Breast epithelium (tissue), 4 donors: ENCODE measurements around the gene CDKN1A. TPM values are rescaled to one million over a fixed set of nuclear protein-coding genes. Genes with fewer than 3 reads are reported as not detected.
A peak's percentile ranks its signal among the peaks of the same experiment; 100 is the strongest.

ENCODE experiments used
- DNase-seq, 2 donors: peaks; one replicate each; pipeline ENCODE4 v3.0.0-alpha.2; 2019; ENCODE audit warnings: low spot score in 2 of 2
- H3K27ac ChIP-seq, 2 donors: fragments of 200-600 bp; sonication (generic) in 1 of 2; one replicate each; pipeline ENCODE4 v1.5.1; 2016 to 2019; ENCODE audit warnings: mild to moderate bottlenecking in 1 of 2
- H3K27me3 ChIP-seq, 2 donors: fragments of 200-600 bp; sonication (generic) in 1 of 2; one replicate each; pipeline versions ENCODE4 v1.5.1 to v1.6.0; 2017 to 2019; ENCODE audit warnings: control low read depth in 1 of 2, mild to moderate bottlenecking in 1 of 2
- H3K36me3 ChIP-seq: fragments of 200-600 bp; one replicate; pipeline ENCODE4 v1.5.1; 2019
- H3K4me1 ChIP-seq, 2 donors: fragments of 200-600 bp; sonication (generic); one replicate each; pipeline ENCODE4 v1.5.1; 2016 to 2019; ENCODE audit warnings: control low read depth in 1 of 2
- H3K4me3 ChIP-seq, 3 donors: fragments of 200-600 bp; sonication (generic); 1 replicate in 2 of 3; 2 replicates in 1 of 3; pipeline ENCODE4 v1.5.1; 2016 to 2019; ENCODE audit warnings: mild to moderate bottlenecking in 3 of 3, moderate library complexity in 2 of 3
- H3K9me3 ChIP-seq, 2 donors: fragments of 200-600 bp; sonication (generic) in 1 of 2; one replicate each; pipeline ENCODE4 v1.5.1; 2016 to 2019; ENCODE audit warnings: control low read depth in 1 of 2
- POLR2A ChIP-seq: fragments of 450-650 bp; IDR thresholded peaks from one replicate; pipeline ENCODE4 v1.6.1; 2016; ENCODE audit warnings: antibody characterized with exemption, mild to moderate bottlenecking, moderate library complexity
- POLR2AphosphoS5 ChIP-seq, 3 donors: sonication (generic); formaldehyde crosslinking; IDR thresholded peaks; one replicate each; pipeline ENCODE4 v1.6.1; 2017; ENCODE audit warnings: antibody characterized with exemption in 3 of 3
- intact Hi-C: fragments of 100-400 bp; cut with DNase I; formaldehyde crosslinking; loops from one replicate; pipeline ENCODE4 v1.15.1; 2023; ENCODE audit warnings: low total_unique reads
- total RNA-seq, 3 donors: library from RNA; depleted of rRNA; stranded (reverse); fragments of >200 nt; gene quantifications; one replicate each; pipeline ENCODE4 v1.1.0, GENCODE V29; 2016
- TF ChIP-seq, protein P1 (sequence below), 3 donors: fragments of 450-650 bp; IDR thresholded peaks; one replicate each; pipeline ENCODE4 v1.5.1; 2016 to 2017; ENCODE audit warnings: antibody characterized with exemption in 3 of 3, mild to moderate bottlenecking in 3 of 3, moderate library complexity in 3 of 3

Gene CDKN1A
- total RNA-seq, 3 donors from 2014 or later: 125 to 144 (median 143) TPM

- DNase-seq: no peak
- no peaks in the 10 kb centered on the region for H3K36me3 ChIP-seq
- no peaks in the 10 kb centered on the region for H3K27me3 ChIP-seq
- no peak overlapping the region for H3K27ac ChIP-seq
- H3K4me1 ChIP-seq: peaks cover 6 to 9% of the 10 kb centered on the region in 2 donors
- TF ChIP-seq POLR2AphosphoS5 (IDR thresholded peaks at IDR 0.05) (no peak), POLR2A (no peak)
- TF ChIP-seq, protein P1, sequence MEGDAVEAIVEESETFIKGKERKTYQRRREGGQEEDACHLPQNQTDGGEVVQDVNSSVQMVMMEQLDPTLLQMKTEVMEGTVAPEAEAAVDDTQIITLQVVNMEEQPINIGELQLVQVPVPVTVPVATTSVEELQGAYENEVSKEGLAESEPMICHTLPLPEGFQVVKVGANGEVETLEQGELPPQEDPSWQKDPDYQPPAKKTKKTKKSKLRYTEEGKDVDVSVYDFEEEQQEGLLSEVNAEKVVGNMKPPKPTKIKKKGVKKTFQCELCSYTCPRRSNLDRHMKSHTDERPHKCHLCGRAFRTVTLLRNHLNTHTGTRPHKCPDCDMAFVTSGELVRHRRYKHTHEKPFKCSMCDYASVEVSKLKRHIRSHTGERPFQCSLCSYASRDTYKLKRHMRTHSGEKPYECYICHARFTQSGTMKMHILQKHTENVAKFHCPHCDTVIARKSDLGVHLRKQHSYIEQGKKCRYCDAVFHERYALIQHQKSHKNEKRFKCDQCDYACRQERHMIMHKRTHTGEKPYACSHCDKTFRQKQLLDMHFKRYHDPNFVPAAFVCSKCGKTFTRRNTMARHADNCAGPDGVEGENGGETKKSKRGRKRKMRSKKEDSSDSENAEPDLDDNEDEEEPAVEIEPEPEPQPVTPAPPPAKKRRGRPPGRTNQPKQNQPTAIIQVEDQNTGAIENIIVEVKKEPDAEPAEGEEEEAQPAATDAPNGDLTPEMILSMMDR (IDR thresholded peaks at IDR 0.05): no peak
- H3K9me3 ChIP-seq: no peaks in the 10 kb centered on the region
- intact Hi-C loops: no loop called here
- no peak overlapping the region for H3K4me3 ChIP-seq
These were observed 4.6 kb upstream of the CDKN1A start for GRCh38 chr6:36673882-36674281.

DNA sequence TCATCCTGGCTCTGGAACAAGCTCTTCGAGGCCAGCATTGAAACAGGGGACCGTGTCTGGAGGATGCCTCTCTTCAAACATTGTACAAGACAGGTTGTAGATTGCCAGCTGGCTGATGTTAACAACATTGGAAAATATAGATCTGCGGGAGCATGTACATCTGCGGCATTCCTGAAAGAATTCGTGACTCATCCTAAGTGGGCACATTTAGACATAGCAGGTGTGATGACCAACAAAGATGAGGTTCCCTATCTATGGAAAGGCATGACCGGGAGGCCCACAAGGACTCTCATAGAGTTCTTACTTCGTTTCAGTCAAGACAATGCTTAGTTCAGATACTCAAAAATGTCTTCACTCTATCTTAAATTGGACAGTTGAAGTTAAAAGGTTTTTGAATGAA lies 3.6 kb upstream of the CDKN1A start:
- H3K27ac ChIP-seq: no peak overlapping the region
- no peak overlapping the region for H3K4me3 ChIP-seq
- TF ChIP-seq POLR2AphosphoS5 (IDR thresholded peaks at IDR 0.05) (no peak), POLR2A (no peak)
- TF ChIP-seq, protein P1 (IDR thresholded peaks at IDR 0.05): no peak
- H3K36me3 ChIP-seq: no peaks in the 10 kb centered on the region
- no peak for DNase-seq
- H3K27me3 ChIP-seq: no peaks in the 10 kb centered on the region
- H3K4me1 ChIP-seq: peaks cover 6 to 9% of the 10 kb centered on the region in 2 donors
- no peaks in the 10 kb centered on the region for H3K9me3 ChIP-seq
- intact Hi-C loops: no loop called here

DNA sequence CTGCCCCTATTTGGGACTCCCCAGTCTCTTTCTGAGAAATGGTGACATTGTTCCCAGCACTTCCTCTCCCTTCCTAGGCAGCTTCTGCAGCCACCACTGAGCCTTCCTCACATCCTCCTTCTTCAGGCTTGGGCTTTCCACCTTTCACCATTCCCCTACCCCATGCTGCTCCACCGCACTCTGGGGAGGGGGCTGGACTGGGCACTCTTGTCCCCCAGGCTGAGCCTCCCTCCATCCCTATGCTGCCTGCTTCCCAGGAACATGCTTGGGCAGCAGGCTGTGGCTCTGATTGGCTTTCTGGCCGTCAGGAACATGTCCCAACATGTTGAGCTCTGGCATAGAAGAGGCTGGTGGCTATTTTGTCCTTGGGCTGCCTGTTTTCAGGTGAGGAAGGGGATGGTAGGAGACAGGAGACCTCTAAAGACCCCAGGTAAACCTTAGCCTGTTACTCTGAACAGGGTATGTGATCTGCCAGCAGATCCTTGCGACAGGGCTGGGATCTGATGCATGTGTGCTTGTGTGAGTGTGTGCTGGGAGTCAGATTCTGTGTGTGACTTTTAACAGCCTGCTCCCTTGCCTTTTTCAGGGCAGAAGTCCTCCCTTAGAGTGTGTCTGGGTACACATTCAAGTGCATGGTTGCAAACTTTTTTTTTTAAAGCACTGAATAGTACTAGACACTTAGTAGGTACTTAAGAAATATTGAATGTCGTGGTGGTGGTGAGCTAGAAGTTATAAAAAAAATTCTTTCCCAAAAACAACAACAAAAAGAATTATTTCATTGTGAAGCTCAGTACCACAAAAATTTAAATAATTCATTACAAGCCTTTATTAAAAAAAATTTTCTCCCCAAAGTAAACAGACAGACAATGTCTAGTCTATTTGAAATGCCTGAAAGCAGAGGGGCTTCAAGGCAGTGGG lies 2.1 kb upstream of the CDKN1A start:
- Histone ChIP-seq H3K27ac (peak overlapping the region; percentile 97 to 98), H3K4me3 (peak overlapping the region in 2 of 3 donors; percentile 14 to 15), H3K9me3 (no peaks in the 10 kb centered on the region), H3K36me3 (no peaks in the 10 kb centered on the region), H3K4me1 (peaks cover 6 to 9% of the 10 kb centered on the region in 2 donors), H3K27me3 (no peaks in the 10 kb centered on the region)
- TF ChIP-seq, protein P1 (IDR thresholded peaks at IDR 0.05): no peak
- TF ChIP-seq POLR2AphosphoS5 (IDR thresholded peaks at IDR 0.05) (no peak), POLR2A (no peak)
- intact Hi-C loops: no loop called here
- peak in 1 of 2 donors; percentile 63 for DNase-seq

DNA sequence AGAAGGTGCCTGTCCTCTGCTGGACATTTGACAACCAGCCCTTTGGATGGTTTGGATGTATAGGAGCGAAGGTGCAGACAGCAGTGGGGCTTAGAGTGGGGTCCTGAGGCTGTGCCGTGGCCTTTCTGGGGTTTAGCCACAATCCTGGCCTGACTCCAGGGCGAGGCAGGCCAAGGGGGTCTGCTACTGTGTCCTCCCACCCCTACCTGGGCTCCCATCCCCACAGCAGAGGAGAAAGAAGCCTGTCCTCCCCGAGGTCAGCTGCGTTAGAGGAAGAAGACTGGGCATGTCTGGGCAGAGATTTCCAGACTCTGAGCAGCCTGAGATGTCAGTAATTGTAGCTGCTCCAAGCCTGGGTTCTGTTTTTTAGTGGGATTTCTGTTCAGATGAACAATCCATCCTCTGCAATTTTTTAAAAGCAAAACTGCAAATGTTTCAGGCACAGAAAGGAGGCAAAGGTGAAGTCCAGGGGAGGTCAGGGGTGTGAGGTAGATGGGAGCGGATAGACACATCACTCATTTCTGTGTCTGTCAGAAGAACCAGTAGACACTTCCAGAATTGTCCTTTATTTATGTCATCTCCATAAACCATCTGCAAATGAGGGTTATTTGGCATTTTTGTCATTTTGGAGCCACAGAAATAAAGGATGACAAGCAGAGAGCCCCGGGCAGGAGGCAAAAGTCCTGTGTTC lies 1.3 kb upstream of the CDKN1A start:
- Histone ChIP-seq H3K9me3 (no peaks in the 10 kb centered on the region), H3K27me3 (no peaks in the 10 kb centered on the region), H3K36me3 (no peaks in the 10 kb centered on the region), H3K27ac (peak overlapping the region; percentile 97 to 98), H3K4me1 (peaks cover 6 to 14% of the 10 kb centered on the region in 2 donors), H3K4me3 (peak overlapping the region; percentile 4 to 97 (median 15))
- TF ChIP-seq POLR2A: no peak
- TF ChIP-seq, protein P1 (IDR thresholded peaks at IDR 0.05): no peak
- no peak for TF ChIP-seq POLR2AphosphoS5 (IDR thresholded peaks at IDR 0.05)
- no peak for DNase-seq
- intact Hi-C loops: no loop called here
